A673 (cell line): ENCODE measurements around the gene ACMSD. TPM values are rescaled to one million over a fixed set of nuclear protein-coding genes. Genes with fewer than 3 reads are reported as not detected.
"Not testable (repeated sequence)": the region's sequence is repeated elsewhere in the genome, so short reads cannot be mapped to it uniquely, and the experiment has no call there.

Experiments
- BruUV-seq: library from RNA; stranded (reverse); fragments of 400-500 nt; replicated peaks from 2 replicates; lab custom pipeline; 2021; lab: Mats Ljungman, UMichigan
- CTCF ChIA-PET: fragments of 300-600 bp; sonication (Branson Sonifier 250); formaldehyde crosslinking; loops from one replicate; lab custom pipeline; 2022; ENCODE audit warnings: antibody characterized with exemption; lab: Charles Lee
- POLR2A ChIA-PET: fragments of 300-600 bp; sonication (Branson Sonifier 250); formaldehyde crosslinking; loops from one replicate; lab custom pipeline; 2022; ENCODE audit warnings: antibody characterized with exemption; ENCODE audit not compliant: low non-redundant PET; lab: Charles Lee
- DNase-seq: peaks from one replicate; pipeline ENCODE4 v3.0.0-alpha.2; 2015; ENCODE audit warnings: low spot score
- H3K27ac ChIP-seq: fragments of 200-600 bp; sonication (generic); 2 replicates; pipeline ENCODE4 v1.5.1; 2016; ENCODE audit warnings: mixed run types, low read depth, mild to moderate bottlenecking, mixed read lengths, antibody characterized with exemption, low read length; ENCODE audit not compliant: poor library complexity, severe bottlenecking
- H3K27me3 ChIP-seq: fragments of 200-600 bp; sonication (generic); replicated peaks from 2 replicates; pipeline ENCODE4 v1.6.1; 2017; ENCODE audit warnings: mixed run types, low read depth, mild to moderate bottlenecking, mixed read lengths, antibody characterized with exemption, low read length; ENCODE audit not compliant: insufficient read depth, poor library complexity
- H3K36me3 ChIP-seq: fragments of 200-600 bp; sonication (generic); 2 replicates; pipeline ENCODE4 v1.6.1; 2016; ENCODE audit warnings: mixed run types, mild to moderate bottlenecking, mixed read lengths, antibody characterized with exemption, low read length; ENCODE audit not compliant: insufficient read depth, poor library complexity, severe bottlenecking
- H3K4me1 ChIP-seq: fragments of 200-600 bp; sonication (generic); 2 replicates; pipeline ENCODE4 v1.6.1; 2017; ENCODE audit warnings: mixed run types, mild to moderate bottlenecking, mixed read lengths, antibody characterized with exemption, low read length; ENCODE audit not compliant: insufficient read depth, poor library complexity, severe bottlenecking
- H3K4me3 ChIP-seq: fragments of 200-600 bp; sonication (generic); 2 replicates; pipeline ENCODE4 v1.5.1; 2016; ENCODE audit warnings: low read depth, mixed run types, mild to moderate bottlenecking, mixed read lengths, low read length; ENCODE audit not compliant: poor library complexity, severe bottlenecking
- H3K9me3 ChIP-seq: fragments of 200-600 bp; sonication (generic); 2 replicates; pipeline ENCODE4 v1.6.1; 2016; ENCODE audit warnings: mixed run types, low read depth, mild to moderate bottlenecking, mixed read lengths, antibody characterized with exemption, low read length; ENCODE audit not compliant: poor library complexity, severe bottlenecking
- CTCF ChIP-seq: fragments of 300-800, 200-600 bp; sonication (generic); conservative IDR thresholded peaks from 2 replicates; pipeline ENCODE4 v1.5.1; 2017; ENCODE audit warnings: low read depth, mild to moderate bottlenecking, antibody characterized with exemption, low read length, moderate library complexity, mixed read lengths
- EZH2 ChIP-seq: fragments of 200-600 bp; sonication (generic); IDR thresholded peaks from 2 replicates; pipeline ENCODE4 v1.6.1; 2017; ENCODE audit warnings: borderline replicate concordance, low read depth, mild to moderate bottlenecking, mixed read lengths, antibody characterized with exemption, low read length; ENCODE audit not compliant: poor library complexity, severe bottlenecking
- intact Hi-C: fragments of 100-400 bp; cut with micrococcal nuclease; formaldehyde crosslinking; loops from one replicate; pipeline ENCODE4 v1.10.0; 2022; ENCODE audit not compliant: unreplicated experiment
- total RNA-seq: library from RNA; stranded (reverse); gene quantifications from 2 replicates; pipeline ENCODE4 v1.2.3, GENCODE V29; 2021

ACMSD gene
- total RNA-seq, 1 experiment from 2014 or later: not detected

GRCh38 chr2:134799936-134800335, 38.5 kb upstream of the ACMSD start:
- no peaks in the 10 kb centered on the region for H3K27me3 ChIP-seq
- no peaks in the 10 kb centered on the region for H3K36me3 ChIP-seq
- TF ChIP-seq EZH2: no peak
- TF ChIP-seq CTCF: no peak
- no peak overlapping the region for H3K27ac ChIP-seq
- intact Hi-C loops: no loop called here
- no TSS peak for BruUV-seq
- H3K4me1 ChIP-seq: no peaks in the 10 kb centered on the region
- no peak for DNase-seq
- CTCF ChIA-PET: no interaction called here
- POLR2A ChIA-PET: no interaction called here
- H3K9me3 ChIP-seq: no peaks in the 10 kb centered on the region
- no peak overlapping the region for H3K4me3 ChIP-seq

GRCh38 chr2:134800341-134800740, 38.1 kb upstream of the ACMSD start:
- no peaks in the 10 kb centered on the region for H3K4me1 ChIP-seq
- H3K4me3 ChIP-seq: no peak overlapping the region
- H3K27ac ChIP-seq: no peak overlapping the region
- TF ChIP-seq EZH2: no peak
- no peak for TF ChIP-seq CTCF
- intact Hi-C loops: no loop called here
- H3K9me3 ChIP-seq: no peaks in the 10 kb centered on the region
- no peak for DNase-seq
- H3K27me3 ChIP-seq: no peaks in the 10 kb centered on the region
- ChIA-PET POLR2A (no interaction called here), CTCF (interaction anchor here (0.6 kb wide), 1 partner anchor 57 kb away, joined by 4 read pairs; no protein-coding TSS in a partner anchor)
- no TSS peak for BruUV-seq
- H3K36me3 ChIP-seq: no peaks in the 10 kb centered on the region

GRCh38 chr2:134803609-134804405, 34.6 kb upstream of the ACMSD start:
- BruUV-seq, H3K4me3 ChIP-seq, DNase-seq, H3K4me1 ChIP-seq, intact Hi-C loops, POLR2A ChIA-PET, H3K27me3 ChIP-seq, H3K27ac ChIP-seq, H3K9me3 ChIP-seq, CTCF ChIA-PET, H3K36me3 ChIP-seq: not testable (repeated sequence)

- Histone ChIP-seq H3K4me1 (no peaks in the 10 kb centered on the region), H3K9me3 (no peaks in the 10 kb centered on the region), H3K27ac (no peak overlapping the region), H3K4me3 (no peak overlapping the region), H3K27me3 (peaks cover 5% of the 10 kb centered on the region), H3K36me3 (no peaks in the 10 kb centered on the region)
- intact Hi-C loops: no loop called here
- TF ChIP-seq CTCF (no peak), EZH2 (no peak)
- BruUV-seq: no TSS peak
- CTCF ChIA-PET: no interaction called here
- DNase-seq: no peak
- POLR2A ChIA-PET: no interaction called here
These were observed 22.7 kb upstream of the ACMSD start for GRCh38 chr2:134815741-134816140.
